Activated CD4-positive, CD25-positive, alpha-beta regulatory T cell treated with anti-CD3 and anti-CD28 coated beads, Interleukin-2, amount 50 U/mL, for 16 hours (primary cell): ENCODE measurements around the gene SWAP70.

Source experiments
- DNase-seq: peaks from one replicate; pipeline ENCODE4 v3.0.0-alpha.2; 2020; ENCODE audit warnings: low read depth, low spot score

The SWAP70 gene

GRCh38 chr11:9651899-9652748 is 11.8 kb upstream of the SWAP70 start:
- DNase-seq, result no peak

- DNase-seq, result no peak
These were observed 10.0 kb upstream of the SWAP70 start for GRCh38 chr11:9653871-9654270.

- DNase-seq, result no peak
These were observed 7.0 kb upstream of the SWAP70 start for GRCh38 chr11:9656864-9657263.

GRCh38 chr11:9657531-9657930 is 6.3 kb upstream of the SWAP70 start:
- no peak for DNase-seq

- DNase-seq, result no peak
These were observed 3.0 kb upstream of the SWAP70 start for GRCh38 chr11:9660886-9661285.

- DNase-seq, result no peak
These were observed 1.6 kb upstream of the SWAP70 start for GRCh38 chr11:9662273-9662672.

- no peak for DNase-seq
These were observed 647 bp downstream of the SWAP70 start for GRCh38 chr11:9664276-9665171.

- DNase-seq, result no peak
These were observed 1.9 kb downstream of the SWAP70 start for GRCh38 chr11:9665749-9666148.

GRCh38 chr11:9669954-9670353 is 6.1 kb downstream of the SWAP70 start:
- no peak for DNase-seq

- DNase-seq, result no peak
These were observed 8.5 kb downstream of the SWAP70 start for GRCh38 chr11:9672288-9672916.

GRCh38 chr11:9672918-9673317 is 9.0 kb downstream of the SWAP70 start:
- DNase-seq, result no peak

- no peak for DNase-seq
These were observed 11.8 kb downstream of the SWAP70 start for GRCh38 chr11:9675691-9676090.

- no peak for DNase-seq
These were observed 14.1 kb downstream of the SWAP70 start for GRCh38 chr11:9677951-9678350.

GRCh38 chr11:9678576-9678975 is 14.7 kb downstream of the SWAP70 start:
- DNase-seq, result no peak

- DNase-seq, result no peak
These were observed 16.2 kb downstream of the SWAP70 start for GRCh38 chr11:9680028-9680427.

- no peak for DNase-seq
These were observed 17.9 kb downstream of the SWAP70 start for GRCh38 chr11:9681583-9682372.

- DNase-seq, result no peak
These were observed 24.0 kb downstream of the SWAP70 start for GRCh38 chr11:9687711-9688477.

- no peak for DNase-seq
These were observed 25.0 kb downstream of the SWAP70 start for GRCh38 chr11:9688716-9689511.

- DNase-seq, result no peak
These were observed 25.8 kb downstream of the SWAP70 start for GRCh38 chr11:9689721-9690120.

GRCh38 chr11:9691865-9692264 is 28.0 kb downstream of the SWAP70 start:
- no peak for DNase-seq
